Upper lobe of left lung (tissue), 4 donors: ENCODE data around the gene DYSF.

ENCODE experiments used
- CTCF ChIP-seq, 6 experiments: fragments of 450-650 bp in 4 of 6; fragments of 200-600 bp in 2 of 6; sonication (generic) in 2 of 6; IDR thresholded peaks; one replicate each; pipeline ENCODE4 v1.5.1; 2016 to 2019; ENCODE audit warnings: antibody characterized with exemption in 6 of 6
- EP300 ChIP-seq, 4 donors: sonication (generic); formaldehyde crosslinking; IDR thresholded peaks; one replicate each; pipeline ENCODE4 v1.5.1; 2017; ENCODE audit warnings: antibody characterized with exemption in 4 of 4, control low read depth in 2 of 4
- POLR2A ChIP-seq, 4 donors: fragments of 450-650 bp; IDR thresholded peaks; one replicate each; pipeline ENCODE4 v1.5.1; 2016 to 2017; ENCODE audit warnings: antibody characterized with exemption in 4 of 4, mild to moderate bottlenecking in 2 of 4
- POLR2AphosphoS5 ChIP-seq, 2 donors: sonication (generic); formaldehyde crosslinking; IDR thresholded peaks; one replicate each; pipeline ENCODE4 v1.5.1; 2017; ENCODE audit warnings: antibody characterized with exemption in 2 of 2

- TF ChIP-seq CTCF (IDR thresholded peaks at IDR 0.05) (no peak), POLR2A (IDR thresholded peaks at IDR 0.05) (no peak), POLR2AphosphoS5 (IDR thresholded peaks at IDR 0.05) (no peak), EP300 (IDR thresholded peaks at IDR 0.05) (no peak)
These were observed 46.3 kb downstream of the DYSF start for GRCh38 chr2:71499691-71500090.
